ENCODE measurements around the gene CLASP1. TPM values are rescaled to one million over a fixed set of nuclear protein-coding genes. Genes with fewer than 3 reads are reported as not detected.
A peak's percentile ranks its signal among the peaks of the same experiment; 100 is the strongest.
"Not testable (repeated sequence)": the region's sequence is repeated elsewhere in the genome, so short reads cannot be mapped to it uniquely, and the experiment has no call there.

Gene CLASP1
- total RNA-seq, 1 donor from 2014 or later = 31.3 TPM

DNA sequence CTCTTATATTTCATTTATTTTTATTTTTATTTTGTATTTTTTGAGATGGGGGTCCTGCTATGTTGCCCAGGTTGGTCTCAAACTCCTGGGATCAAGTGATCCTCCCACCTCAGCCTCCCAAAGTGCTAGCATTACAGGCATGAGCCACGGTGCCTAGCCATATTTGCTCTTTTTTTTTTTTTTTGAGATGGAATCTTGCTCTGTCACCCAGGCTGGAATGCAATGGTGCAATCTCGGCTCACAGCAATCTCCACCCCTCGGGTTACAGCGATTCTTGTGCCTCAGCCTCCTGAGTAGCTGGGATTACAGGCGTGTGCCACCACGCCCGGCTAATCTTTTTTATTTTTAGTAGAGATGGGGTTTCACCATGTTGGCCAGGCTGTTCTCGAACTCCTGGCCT lies 317.9 kb downstream of the CLASP1 start:
- not testable (repeated sequence) for DNase-seq (ENCODE audit: low read depth, low spot score)

DNA sequence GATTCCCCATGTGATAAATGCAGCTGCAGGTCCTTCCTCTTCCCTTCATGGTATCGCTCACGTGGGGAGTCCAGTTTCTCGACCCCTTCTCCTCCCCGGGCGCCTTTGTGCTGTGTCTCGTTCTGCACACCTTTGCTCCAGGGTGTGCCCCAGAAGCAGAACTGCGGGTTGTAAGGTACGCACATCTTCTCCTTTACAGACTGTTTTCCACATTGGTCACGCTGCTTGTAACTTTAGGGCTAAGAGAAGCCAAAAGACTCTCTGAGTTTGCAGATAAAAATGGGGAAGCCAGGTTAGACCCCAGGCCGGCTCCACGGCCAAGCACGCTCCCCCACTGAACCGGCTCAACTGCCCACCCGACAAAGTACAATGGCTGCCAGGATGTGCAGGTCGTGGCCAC lies 318.3 kb downstream of the CLASP1 start:
- DNase-seq (ENCODE audit: low read depth, low spot score) = no peak

DNA sequence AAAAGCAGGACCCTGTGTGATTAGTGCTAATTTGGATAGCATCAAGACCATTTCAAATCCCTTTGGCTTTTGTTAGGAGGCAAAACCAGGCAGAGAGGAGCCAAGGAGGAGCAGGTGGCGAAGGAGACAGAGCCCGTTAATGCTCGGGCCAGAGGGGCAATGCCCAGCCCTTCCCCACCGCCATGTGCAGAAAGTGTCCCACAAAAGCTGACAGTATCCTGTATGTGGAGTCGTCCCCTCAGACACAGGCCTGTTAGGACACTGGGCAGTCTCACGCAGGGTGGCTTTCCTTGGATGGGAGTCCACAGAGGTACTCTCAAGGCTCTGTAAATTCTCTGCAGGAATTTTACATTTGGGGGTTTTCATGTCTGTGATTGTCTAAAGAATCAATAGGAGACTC lies 319.5 kb downstream of the CLASP1 start:
- no peak for DNase-seq (ENCODE audit: low read depth, low spot score)

DNA sequence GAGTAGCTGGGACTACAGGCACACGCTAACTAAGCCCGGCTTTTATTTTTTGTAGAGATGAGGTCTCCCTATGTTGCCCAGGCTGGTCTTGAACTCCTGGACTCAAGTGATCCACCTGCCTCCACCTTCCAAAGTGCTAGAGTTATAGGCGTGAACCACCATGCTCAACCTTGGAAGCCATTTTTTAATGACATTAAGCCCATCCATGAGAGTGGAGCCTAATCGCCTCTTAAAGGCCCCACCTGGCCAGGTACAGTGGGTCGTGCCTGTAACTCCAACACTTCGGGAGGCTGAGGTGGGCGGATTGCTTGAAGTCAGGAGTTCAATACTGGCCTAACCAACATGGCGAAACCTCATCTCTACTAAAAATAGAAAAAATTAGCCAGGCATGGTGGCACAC lies 322.6 kb downstream of the CLASP1 start:
- DNase-seq (ENCODE audit: low read depth, low spot score) = no peak

DNA sequence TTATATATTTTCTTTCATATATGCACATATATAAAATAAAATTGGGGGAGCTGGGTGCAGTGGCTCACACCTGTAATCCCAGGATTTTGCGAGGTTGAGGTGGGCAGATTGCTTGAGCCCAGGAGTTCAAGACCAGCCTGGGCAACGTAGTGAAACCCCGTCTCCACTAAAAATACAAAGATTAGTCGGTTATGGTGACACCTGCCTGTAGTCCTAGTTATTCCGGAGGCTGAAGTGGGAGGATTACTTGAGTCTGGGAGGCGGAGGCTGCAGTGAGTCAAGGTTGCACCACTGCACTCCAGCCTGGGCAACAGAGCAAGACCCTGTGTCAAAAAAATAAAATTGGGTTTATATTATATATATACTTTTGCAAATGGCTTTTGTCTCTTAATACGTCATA lies 324.7 kb downstream of the CLASP1 start:
- DNase-seq (ENCODE audit: low read depth, low spot score) = no peak

DNA sequence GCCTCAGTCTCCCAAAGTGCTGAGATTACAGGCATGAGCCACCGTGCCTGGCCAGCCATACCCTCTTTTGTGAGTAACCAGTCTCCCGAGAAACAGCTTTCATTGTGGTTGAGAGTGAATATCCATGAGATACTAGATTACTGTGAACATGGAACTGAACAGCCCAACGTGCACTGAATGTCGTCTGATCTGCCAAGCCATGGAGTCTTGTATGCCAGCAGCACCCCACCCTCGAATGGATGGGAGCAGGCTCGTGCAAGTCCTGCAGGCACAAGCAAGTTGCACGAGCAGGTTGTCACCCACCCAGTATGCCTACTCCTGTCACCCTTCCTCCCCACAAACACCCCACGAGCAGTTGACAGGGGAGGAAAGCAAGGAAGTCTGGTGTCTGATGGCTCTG lies 327.8 kb downstream of the CLASP1 start:
- DNase-seq (ENCODE audit: low read depth, low spot score) = no peak

DNA sequence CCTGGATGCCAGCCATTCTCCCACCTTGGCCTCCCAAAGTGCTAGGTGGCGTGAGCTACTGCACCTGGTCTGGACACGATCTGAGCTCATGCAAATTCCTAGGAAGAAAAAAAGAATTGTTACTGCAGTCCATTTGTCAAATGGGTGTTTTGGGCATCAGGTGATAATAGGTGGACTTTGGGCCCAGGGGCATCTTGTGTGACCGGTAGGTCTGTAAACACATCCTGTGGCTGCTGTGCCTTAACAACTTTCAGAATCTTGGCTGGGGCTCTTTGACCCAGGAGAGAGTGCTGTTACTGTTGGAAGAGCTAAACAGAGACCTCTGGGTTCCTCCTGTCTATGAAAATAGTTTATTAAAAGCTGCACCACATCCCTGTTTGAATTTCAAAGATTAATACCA lies 329.3 kb downstream of the CLASP1 start:
- DNase-seq (ENCODE audit: low read depth, low spot score) = no peak

DNA sequence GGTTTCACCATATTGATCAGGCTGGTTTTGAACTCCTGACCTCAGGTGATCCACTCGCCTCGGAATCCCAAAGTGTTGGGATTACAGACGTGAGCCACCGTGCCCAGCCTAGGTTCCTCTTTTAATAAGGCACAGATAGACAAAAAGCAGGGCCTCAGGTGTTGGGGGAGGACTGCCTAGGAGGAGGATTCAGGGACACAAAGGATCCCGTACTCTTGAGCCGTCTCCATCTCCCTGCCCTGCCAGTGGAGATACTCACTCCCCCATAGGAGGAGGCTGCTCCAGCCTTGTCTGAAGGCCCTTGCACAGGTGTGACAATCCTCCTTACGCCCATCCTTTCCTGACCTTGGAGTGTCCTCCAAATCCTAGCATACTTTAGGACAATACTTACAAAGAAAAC lies 332.3 kb downstream of the CLASP1 start:
- DNase-seq (ENCODE audit: low read depth, low spot score) = no peak

DNA sequence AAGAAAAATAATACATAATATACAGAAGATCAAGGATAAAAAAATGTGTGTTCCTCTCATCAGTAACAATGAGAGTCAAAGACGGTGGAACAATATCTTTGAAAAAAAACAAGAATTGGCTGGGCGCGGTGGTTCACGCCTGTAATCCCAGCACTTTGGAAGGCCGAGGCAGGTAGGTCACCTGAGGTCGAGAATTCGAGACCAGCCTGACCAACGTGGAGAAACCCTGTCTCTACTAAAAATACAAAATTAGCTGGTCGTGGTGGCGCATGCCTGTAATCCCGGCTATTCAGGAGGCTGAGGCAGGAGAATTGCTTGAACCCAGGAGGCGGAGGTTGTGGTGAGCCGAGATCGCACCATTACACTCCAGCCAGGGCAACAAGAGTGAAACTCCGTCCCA lies 335.6 kb downstream of the CLASP1 start:
- not testable (repeated sequence) for DNase-seq (ENCODE audit: low read depth, low spot score)

DNA sequence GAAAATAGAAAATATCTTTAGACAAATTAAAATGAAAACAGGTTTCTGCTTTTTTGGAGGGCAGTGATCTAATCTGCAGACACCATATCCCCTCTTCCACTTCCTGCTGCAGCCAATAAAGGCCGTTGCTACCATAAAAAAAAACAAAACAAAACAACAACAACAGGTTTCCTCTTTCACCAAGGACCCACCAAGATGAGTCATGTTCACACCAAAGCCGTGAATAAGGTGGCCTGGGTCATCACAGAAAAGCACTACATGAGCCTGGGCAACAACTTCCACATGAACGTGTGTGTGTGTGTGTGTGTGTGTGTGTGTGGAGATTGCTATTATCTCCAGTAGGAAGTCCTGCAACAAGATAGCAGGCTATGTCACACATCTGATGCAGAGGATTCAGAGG lies 339.5 kb downstream of the CLASP1 start:
- DNase-seq (ENCODE audit: low read depth, low spot score) = peak; percentile 17

DNA sequence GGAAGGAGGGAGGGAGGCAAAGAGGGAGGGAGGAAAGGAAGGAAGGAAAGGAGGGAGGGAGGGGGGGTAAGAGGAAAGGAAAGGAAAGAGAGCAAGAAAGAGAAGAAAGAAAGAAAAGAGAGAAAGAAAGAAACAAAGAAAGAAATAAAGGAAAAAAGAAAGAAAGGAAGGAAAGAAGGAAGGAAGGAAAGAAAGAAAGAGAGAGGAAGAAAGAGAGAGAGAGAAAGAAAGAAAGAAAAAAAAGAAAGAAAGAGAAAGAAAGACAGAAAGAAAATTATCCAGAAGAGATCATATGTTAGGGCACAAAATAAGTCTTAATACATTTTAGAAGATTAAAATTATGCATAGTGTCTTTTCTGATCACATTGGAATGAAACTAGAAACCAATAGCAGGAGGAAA lies 339.9 kb downstream of the CLASP1 start:
- no peak for DNase-seq (ENCODE audit: low read depth, low spot score)

DNA sequence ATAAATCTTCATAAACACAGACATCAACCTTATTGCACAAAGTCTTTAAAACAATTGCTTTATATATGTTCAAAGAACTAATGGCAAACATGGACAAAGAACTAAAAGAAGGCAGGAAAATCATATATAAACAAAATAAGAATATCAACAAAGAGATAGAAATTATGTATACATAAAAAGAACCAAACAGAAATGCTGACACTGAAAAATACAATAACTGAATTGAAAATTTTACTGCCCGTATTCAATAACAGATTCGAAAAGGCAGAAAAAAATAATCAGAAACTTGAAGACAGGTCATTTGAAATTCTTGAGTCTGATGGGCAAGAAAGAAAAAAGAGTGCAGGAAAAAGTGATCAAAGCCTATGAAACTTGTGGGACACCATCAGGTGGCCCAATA lies 342.2 kb downstream of the CLASP1 start:
- DNase-seq (ENCODE audit: low read depth, low spot score) = no peak

DNA sequence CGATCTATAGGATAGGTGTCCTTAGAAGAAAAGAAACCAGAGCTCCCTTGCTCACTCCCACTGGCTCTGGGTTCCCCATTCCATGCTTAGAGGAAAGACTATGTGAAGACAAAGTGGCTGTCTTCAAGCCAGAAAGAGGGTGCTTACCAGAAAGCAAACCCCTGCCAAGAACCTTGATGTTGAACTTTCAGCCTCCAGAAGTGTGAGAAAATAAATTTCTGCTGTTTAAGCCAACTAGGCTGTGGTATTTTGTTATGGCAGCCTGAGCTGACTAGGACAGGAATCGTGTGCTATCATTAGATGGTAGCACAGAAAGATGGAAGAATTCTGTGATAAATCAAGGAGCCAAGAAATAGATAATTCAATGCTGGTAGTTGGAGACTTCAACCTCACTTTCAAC lies 344.3 kb downstream of the CLASP1 start:
- no peak for DNase-seq (ENCODE audit: low read depth, low spot score)

DNA sequence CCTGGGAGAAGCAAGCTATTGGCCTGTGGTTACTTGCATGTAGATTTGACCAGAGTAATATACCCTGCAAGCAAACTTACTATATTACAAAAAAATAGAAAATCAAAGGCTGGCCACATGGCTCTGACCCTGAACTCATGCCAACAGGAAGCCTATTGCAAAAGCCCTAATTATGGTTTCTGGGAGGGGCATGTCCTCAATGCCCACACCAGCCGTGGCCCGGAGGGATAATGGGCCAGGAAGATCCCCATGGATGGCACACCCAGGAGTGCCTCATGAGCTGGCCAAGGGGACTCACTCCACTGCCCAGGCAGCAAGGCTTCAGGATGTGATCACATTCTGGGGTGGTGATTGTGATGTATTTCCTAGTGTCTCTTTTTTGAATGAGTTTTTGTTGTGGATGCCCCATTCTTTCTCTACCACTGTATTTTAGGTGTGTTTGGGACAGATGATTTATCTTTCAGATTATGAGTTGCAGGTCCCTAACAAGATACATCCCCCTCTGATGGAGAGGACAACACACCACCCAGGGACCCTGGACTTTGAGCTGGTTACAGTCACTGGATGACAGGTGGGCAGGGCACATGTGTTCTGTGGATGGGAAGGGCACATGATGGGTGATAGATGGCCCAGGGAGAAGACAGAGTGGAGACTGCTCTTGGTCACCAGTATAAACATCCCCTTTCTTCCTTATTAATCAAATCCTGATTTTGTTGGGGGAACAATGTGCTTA lies 345.6 kb downstream of the CLASP1 start:
- no peak for DNase-seq (ENCODE audit: low read depth, low spot score)

DNA sequence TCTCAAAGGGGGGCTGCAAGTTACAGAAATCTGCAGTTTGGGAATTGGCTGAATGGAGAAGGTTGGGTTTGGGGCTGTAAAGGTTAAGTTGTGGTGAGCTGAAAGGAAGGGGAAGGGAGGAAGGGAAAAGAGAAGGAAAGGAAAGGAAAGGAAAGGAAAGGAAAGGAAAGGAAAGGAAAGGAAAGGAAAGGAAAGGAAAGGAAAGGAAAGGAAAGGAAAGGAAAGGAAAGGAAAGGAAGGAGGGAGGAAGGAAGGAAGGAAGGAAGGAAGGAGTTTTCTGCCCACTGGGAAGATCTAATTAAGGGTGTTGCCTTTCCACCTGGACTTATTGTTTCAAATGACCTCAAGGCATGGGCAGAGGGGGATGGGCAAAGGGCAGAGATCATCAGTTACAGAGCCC lies 348.1 kb downstream of the CLASP1 start:
- DNase-seq (ENCODE audit: low read depth, low spot score) = not testable (repeated sequence)

DNA sequence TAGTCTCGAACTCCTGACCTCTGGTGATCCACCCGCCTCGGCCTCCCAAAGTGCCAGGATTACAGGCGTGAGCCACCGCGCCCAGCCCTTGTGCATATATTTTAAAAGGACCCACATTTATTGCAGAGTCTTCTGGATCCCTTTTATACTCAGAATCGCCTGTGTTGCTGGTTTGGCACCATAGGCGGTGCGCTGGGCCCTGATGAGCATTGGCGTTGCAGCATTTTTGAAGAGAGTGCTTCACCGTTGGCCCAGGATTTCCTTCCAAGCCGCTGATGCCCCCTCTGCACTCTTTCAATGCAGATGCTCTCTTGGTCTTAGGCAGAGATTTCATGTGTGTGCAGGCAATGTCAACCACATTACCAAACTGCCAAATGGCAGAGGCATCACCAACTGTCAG lies 350.8 kb downstream of the CLASP1 start:
- no peak for DNase-seq (ENCODE audit: low read depth, low spot score)

DNA sequence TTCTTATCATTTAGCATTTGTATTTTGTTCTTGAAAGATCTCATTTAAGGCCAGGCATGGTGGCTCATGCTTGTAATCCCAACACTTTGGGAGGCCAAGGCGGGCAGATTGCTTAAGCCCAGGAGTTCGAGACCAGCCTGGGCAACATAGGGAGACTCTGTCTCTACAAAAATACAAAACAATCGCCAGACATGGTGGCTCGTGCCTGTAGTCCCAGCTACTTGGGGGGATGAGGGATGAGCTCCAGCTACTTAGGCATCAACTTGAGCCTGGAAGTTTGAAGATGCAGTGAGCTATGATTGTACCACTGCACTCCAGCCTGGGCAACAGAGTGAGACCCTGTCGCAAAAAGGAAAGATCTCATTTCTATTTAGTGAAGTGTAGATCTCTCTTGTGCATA lies 351.4 kb downstream of the CLASP1 start:
- not testable (repeated sequence) for DNase-seq (ENCODE audit: low read depth, low spot score)

DNA sequence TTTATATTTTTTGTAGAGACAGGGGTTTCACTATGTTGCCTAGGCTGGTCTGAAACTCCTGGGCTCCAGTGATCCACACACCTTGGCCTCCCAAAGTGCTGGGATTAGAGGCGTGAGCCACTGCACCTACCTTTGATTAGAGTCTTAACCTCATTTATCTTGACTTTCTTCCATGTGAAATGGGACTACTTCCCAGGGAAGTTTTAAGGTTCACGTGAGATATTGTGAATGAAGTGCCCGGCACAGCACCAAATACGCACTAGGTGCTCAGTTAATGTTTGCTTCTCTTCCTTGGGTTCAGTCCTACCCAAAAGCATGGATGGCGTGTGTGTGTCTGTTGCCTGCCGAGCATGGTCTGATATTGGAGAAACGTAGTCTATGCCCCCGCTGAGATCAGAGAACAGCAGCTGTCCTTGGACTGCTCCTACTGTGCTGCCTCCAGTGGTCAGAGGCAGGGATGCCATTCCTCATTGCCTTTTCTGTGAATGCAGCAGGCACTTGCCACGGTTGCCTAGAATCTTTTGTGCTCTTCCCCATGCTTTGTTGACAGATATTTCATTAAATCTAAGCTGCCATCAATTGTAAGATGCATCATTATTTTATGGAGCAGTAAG lies 351.9 kb downstream of the CLASP1 start:
- DNase-seq (ENCODE audit: low read depth, low spot score) = no peak

DNA sequence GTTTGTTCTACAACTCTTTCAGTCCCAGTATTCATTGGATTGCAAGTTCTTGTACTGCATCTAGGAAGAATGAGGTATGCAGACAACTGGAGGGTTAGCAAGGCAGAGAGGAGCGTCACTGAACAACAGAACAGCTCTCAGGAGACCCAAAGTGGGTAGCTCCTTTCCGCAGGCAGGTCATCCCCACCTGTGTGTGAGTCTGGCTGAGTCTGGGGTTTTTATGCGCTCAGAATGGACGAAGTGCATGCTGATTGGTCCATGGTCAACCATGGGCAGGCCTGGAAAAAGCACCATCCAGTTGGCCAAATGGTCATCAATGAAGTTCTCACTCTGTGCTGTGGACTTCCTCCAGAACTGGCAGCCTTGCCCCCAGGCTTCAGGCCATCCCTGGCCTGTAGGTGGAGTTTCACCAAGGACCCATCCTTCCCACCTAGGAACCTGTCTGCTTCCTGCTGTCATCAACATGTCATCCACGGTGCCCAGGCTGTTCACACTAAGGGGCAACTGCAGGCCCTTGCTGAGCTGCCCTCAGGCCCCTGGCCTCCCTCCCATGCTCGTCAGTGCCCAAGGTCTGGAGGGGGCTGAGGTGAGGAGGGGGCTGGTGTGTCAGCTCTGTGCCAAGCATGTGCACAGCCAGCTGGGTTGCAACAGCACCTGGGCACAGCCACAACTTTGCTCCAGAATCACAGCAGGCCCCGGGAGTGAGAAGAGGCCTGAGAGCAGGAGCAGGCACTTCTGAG lies 353.2 kb downstream of the CLASP1 start:
- DNase-seq (ENCODE audit: low read depth, low spot score) = no peak

DNA sequence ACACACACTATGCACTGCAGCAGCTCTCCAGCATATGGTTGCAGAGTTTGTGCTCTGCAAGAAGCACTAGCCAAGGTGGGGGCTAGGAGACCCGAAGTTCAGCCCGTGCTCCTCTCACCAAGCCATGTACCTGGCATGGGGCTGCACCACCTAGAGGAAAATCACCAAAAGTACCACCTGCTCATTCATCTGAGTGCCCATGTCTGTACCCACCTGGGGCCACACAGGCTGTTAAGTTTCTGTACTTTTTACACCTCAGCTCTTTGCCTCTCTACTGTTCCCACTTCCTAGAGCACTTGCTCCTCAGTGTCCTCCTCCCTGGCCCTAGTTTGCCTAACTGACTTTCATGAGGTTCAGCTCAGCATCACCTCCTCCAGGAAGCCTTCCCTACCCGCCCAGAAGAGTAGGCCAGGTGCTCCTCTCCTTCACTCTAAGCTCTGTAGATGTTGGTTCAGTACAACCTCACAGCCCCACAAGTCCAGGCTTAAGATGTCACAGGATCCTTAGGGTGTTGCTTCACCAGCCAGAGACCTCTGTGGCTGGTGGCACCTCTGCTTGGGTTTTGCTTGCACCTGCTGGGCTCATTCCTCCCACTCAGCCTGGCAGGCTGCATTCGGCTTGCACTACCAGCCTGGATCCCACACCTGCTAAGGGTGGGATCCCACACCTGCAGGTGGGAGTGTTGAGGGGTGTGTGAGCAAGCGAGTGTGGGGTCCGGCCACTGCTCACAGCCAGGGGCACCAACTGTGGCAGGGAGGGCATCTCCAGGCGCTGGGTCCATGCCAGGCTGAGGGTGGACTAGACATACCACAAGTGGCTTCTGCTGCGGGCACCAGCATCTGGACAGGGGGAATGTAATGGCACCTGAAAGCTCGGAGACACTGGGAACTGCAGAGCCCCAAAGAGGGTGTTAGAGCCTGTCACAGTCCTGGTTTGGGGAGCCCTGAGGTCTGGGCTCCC lies 354.1 kb downstream of the CLASP1 start:
- no peak for DNase-seq (ENCODE audit: low read depth, low spot score)
